Urothelium cell line (cell line): ENCODE measurements around the gene MORN1.

Experiments used
- DNase-seq: peaks from one replicate; pipeline ENCODE4 v3.0.0; 2011; ENCODE audit warnings: low spot score, mixed read lengths
- FAIRE-seq: peaks from 2 replicates; lab custom pipeline; 2011; peaks lifted over from hg19 to GRCh38; lab: Jason Lieb, UNC

The MORN1 gene

DNA sequence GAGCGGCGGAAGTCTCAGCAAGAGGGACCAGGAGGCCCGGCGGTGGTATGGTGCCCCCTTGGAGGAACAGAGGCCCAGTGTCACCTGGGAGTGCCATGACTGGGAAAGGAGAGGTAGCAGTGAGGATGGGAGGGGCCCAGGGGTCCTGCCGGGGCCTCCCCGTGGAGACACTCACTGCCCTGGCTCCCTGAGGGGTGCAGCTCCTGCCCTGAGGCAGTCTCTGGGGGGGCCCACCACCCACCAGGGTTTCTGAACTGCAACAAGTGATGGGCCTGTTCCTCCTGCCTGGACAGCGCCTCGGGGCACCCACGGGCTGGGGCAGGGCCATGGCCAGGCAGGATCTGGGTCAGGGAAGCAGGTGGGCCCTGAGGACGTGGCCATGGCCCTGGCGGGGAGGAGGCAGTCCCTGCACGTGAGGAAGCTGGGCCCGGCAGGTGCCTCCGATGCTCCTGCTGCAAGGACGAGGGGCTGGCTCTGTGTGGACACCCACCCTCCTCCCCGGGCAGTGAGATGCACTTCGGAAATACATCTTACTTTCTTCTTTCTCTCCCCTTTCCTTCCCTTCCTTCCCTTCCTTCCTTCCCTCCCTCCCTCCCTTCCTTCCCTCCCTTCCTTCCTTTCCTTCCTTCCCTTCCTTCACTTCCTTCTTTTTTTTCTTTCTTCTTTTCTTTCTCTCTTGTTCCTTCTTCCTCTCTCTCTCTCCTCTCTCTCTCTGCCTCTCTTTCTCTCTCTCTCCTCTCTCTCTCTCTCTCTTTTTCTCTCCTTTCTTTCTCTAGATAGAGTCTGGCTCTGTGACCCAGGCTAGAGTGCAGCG, 66.6 kb downstream of the MORN1 start:
- no peak for DNase-seq
- FAIRE-seq = no peak

DNA sequence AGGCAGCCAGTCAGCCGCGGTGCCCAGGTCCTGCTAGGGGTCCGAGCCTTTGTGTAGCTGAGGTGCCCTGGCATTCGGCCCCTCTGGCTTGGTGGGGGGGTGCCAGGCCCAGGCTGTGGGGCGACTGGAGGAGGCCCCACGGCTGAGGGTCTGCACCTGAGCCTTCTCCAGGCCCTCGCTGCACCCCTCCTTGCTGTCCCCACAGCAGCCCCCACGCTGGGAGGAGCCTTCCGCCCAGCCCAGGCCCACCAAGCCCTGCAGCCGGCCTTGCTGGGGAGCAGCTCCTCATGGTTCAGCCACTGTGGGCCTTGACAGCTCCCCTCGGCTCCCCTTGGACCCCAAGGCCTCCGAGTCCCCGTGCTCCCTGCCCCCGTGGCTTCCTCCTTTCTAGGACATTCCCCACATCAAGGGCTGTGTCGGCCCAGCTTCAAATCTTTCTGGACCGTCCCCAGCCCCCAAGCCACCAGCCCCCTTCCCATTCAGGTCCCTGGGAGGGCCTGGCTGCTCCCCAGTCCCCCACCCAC, 67.8 kb downstream of the MORN1 start:
- no peak for DNase-seq

DNA sequence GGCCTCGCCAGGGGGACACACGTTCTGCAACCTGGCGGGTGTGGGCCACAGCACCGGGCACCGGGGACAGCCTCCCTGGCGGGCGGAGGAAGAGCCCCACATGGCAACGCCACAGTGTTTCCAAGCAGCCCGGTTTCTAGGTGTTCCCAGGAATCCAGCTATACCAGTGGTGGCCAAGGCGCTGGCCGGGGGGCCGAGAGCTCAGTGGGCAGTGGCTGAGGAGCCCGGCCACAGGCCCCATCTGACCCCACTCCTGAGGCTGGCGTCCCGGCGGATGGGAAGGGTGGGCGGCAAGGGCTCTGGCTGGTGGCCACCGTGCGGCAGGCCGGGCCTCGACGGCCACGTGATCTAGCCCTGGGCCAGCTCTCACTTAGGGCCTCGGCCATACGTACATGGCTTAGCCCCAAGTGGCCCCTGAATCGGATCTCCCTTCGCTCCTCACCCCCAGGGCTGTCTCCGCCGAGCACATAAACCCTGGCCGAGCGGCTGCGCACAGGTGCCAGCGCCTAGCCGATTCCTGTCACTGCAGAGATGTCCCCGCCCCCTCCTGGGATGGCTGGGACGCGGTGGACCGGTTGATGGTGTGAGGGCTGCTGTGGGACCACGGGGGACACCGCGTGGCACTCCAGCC, 68.7 kb downstream of the MORN1 start:
- DNase-seq (peak; percentile 20), FAIRE-seq (no peak)

More for the DNA sequence above, 67.8 kb downstream of the MORN1 start:
- no peak for FAIRE-seq

DNA sequence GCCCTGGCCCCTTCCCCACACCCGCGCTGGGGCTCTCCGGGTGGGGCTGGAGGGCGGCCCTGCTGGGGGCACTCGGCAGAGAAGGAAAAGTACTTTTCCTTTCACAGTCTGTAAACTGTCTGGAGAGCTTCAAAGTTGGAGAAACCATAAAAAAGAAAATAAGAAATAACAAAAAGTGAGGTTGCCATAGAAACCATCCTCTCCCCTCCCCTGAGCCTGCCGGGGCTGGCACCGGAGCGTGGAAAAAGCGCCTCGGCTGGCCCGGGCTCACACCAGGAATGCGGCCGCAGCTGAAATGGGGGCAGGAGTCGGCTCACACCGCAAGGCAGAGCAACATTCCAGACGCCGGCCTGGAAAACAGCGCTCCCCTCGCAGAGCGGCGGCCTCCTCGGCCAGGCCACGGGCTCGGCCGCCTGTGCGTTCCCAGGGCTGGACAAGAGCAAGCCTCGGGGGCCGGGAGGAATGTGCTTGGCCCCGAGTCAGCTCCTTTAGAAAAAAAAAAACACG, 69.2 kb downstream of the MORN1 start:
- FAIRE-seq = no peak
- DNase-seq = peak; percentile 80

DNA sequence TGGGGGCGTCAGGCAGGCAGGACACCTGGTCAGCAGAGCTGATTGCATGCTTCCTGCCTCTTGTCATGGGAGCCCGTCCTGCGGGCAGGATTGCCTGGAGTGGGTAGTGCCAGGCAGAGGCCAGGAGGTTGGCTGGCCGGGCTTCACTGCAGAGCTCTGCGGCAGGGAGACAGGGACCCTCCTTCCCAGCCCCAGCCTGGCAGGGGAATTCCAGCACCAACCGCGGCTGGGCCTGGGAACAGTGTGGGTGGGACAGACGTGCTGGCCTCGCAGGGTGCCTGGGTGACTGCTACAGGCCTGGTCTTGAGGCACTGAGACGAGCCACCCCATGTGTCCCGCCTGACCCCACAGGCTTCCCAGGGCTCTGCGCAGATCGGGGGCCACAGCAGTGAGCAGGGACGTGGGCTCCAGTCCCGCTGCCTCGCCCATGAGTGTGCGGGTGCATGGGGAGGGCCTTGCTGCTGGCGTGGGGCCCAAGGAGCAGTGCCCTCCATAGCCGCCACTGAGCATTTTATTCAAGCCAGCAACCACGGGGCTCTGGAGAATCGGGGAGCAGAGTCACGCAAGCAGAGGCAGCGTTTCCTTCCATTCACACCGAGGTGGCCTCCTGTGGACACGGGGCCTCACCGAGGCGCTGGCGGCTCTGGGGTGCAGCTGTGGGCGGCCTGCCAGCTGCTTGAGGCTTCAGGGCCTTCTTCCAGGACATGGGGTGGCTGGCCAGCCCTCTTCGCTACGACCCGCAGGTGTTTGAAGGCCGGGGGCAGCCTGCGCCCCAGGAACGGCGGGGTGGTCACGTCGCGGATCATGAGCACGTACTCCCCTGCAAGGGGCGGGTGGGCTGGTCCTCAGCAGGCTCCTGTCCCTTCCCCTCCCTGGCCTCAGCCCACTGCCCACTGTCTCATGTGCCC, 70.3 kb downstream of the MORN1 start:
- no peak for DNase-seq
- no peak for FAIRE-seq

DNA sequence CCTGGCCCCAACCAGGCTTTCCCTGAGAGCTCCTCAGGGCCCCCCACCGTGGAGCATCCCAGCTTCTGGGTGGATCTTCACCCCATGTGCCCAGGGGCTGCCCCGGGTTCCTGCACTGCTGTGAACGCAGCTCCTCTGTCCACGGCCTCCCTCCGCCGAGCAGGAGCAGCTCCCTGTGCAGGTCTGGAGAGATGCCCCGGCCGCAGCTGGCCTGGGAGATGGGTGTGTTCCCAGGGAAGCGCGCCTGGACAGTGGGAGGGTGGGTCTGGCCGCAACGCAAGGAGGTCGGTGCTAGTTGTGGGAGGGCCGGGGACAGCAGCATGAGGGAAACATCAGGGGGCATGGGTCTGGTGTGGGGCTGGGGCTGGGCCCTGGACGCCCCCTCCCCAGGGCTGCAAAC, 71.3 kb downstream of the MORN1 start:
- DNase-seq (no peak), FAIRE-seq (no peak)

DNA sequence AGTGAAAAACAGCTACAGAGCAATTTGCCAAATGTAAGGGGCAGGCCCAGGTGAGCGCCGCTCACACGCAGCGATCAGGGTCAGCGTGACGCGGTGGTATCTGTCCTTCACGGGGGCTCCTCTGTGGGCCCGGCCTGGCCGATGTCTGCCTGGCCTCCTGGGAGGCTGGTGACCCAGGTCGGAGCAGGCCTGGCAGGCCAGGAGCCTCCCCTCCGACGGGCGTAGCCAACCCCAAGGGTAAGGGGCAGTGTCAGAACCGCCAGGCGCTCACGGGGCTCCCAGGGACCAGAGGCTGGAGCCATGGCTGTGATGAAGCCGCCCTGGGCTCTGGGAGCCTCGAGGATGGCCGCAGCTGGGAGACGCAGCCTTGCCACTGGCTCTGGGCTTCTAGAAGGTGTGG, 72.1 kb downstream of the MORN1 start:
- FAIRE-seq (no peak), DNase-seq (no peak)

DNA sequence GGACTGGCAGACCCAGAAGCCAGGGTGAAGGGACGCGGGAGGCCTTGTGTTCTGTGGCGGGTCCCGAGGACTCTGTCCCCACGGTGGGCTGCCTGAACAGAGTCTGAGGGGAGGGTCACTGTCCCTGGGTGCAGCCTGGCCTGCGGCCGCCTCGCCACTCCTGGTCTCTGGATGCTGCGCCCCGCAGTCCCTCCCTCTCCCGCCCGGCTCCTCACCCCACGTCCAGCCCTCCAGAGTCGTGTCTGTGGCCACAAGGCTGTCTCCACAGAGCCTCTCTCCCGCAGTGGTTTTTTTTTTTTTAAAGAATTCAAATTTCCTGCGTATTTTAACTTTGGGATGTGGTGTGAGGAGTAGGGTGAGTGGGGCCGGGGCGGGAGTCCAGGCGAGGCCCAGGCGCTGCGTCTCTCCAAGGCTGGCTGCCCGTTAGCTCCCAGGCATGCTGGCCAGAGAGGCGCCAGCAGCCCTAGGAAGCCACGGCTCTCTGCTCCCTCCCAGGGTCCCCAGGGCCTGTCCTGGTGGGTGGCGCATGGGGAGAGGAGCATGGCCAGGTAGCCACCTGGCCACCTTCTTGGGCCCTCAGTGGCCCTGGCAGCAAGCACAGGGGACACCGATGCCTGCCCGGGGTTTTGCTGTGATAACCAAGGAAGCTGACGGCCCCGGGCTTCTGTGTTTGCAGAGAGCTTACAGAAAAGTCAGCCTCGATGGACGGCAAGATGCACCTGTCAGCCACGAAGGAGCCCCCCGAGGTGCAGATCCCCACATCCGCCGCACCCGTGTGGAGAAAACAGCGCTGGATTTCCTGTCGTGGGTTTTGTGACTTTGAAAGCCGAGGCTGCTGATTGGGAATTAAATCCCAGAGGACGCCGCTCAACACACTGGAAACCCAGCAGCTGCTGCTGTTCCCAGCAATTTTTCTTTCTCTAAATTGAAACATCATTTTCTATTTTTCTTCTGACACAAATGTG, 72.8 kb downstream of the MORN1 start:
- DNase-seq = no peak
- no peak for FAIRE-seq

DNA sequence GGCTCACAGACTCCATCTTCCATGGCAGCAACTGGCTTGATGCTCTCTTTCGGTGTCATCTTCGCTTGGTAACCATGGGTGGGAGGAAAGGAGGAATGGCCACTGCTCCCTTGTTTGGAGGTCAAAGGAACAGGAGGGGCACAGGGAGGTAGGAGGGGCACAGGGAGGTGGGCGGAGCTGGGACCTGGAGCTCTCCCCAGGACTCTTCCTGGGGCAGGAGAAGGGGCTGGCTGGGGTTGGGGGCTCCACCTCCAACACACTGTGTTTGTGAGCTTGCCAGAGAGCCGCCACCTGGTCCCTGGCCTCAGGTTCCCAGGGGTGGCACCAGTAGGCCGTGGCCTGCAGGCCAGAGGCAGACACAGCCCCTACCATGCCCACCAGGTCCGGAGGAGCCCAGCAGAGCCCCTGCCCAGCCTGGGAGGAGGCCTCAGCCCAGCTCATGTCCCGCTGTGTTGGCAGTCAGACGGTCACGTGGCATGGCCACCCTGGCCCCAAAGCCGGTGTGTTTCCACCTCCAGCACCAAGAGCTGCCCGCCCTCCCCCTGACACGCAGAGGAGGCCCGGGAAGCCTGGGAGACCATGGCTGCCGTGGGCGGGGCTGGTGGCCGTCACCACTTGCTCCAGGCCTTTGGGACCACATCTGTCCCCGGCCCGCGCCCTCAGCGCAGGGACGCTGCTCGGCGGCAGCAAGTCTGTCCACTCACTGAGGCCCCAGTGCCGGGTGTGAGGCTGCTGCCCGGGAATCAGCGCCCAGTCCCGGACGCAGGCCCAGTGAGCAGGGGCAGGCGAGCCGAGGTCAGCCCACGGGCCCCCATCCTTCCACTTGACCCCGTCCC, 73.9 kb downstream of the MORN1 start:
- FAIRE-seq = no peak
- DNase-seq = no peak

DNA sequence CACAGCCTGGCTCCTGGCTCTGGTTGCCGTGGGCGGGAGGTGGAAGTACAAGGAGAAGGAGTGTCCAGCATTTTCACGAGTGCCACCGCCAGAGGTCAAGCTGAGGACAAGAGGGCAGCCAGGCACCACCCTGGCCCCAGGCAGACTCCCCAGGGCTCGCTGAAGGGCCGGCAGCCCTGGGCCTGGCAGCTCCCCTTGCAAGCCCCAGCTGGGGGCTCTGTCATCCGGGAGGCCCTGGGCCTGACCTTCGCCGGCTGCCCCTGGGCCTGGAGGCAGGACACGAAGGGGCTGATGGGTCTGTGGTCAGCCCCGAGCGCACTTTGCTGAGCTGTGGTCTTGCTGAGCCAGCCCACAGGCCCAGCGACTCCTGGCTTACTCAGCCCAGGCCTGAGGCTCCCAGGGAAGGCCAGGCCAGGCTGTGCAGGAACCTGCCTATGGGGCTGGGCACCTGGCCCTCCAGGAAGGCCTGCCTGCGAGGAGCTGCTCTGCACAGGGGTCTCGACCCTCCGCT, 74.8 kb downstream of the MORN1 start:
- FAIRE-seq (no peak), DNase-seq (no peak)

DNA sequence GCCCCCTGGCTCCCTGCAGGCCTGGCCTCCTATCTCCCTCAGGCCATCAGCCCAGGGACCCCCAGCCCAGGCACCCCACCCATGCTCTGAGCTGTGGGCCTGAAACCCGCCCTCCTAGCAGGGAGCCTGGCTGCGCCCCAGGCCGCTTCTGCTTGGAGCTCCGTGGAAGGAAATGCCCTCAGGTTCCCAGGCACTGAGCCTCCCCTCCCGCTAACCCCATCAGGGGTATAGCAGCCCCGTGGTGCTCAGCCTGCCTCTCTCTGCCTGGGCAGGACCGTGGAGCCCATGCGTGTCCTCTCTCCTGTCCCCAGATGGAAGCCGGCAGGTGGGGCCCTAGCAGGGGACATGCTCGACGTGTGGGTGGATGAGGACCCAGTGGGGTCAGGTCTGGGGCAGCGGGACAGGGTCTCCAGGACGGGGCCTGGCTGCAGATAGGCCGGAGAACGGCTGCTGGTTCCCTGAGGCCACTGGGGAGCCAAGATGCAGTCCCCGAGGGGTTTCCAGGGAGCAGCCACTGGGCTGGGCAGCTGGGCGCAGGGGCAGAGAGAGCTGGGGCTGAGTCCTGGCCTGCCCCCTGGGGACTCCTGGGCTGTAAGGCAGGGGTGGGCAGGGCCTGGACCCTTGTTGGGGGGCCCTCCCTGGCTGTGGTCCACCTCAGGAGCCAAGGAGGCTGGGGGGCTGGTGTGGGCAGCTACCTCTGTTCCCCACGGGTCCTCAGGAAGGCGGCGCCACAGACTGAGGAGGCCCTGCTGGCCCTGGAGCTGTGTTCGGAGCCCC, 75.5 kb downstream of the MORN1 start:
- FAIRE-seq (no peak), DNase-seq (no peak)

DNA sequence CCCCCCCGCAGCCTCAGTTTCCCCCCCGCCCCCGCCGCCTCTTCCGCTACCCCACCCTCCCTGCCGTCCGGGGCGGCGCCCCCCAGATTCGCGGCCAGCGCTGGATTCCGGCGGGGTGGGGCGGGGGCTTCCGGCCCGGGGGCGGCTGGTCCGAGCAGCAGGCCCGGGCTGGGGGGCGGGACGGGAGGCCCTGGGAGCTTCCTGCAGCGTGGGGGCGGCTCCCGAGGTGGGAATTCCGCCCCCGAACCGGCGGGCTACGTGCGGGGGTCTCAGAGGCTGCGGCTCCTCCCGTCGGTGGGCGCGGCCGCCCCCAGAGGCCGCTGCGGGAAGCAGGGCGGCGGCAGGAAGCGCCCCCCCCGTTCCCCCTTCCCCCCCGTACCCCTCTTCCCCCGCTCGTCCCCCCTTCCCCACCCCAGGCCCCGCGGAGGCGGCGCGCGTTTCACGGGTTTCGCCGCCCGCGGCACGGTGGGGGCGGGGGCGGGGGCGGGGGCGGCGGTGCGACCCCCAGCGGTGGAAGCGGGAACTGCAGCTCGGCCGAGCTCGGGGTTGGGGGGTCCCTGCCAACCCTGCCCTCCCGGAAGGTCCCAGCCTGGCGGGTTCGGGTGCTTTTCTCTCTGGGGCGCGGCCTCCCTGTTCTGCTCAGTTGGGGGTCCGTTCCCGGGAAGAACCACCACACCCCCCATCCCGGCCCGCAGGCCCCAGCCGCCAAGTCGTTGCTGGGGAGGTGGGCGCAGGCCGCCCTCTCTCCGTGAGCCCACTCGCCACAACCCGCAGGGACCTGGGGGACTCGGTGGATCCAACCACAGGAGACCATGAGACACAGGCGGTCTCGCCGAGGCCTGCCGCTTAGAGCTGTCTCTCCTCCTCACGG, 76.3 kb downstream of the MORN1 start:
- FAIRE-seq = peak; percentile 20
- peak; percentile 90 for DNase-seq

DNA sequence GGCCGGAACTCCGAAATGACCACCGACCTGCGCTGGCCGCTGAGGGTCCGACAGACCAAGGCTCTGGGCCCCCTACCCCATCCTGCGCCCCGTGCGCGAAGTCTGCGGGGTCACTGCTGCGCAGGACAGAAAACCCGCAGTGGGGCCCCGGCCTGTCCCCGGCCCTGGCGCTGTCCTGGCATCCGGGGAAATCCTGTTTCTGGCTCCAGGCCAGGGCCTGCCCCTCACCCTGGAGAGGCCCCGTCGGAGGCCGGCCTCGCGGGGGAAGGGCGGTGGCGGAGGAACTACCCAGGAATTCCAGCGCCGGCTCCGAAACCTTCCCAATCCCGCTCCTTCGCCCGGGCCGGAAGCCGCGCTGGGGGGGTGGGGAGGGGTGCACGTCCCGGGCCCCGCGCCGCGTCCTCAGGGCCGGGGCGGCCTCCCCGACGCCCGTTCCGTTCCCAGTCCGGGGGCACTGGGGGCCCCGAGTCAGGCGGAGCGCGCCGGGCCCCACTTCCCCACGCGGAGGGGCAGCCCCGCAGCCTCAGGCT, 77.0 kb downstream of the MORN1 start:
- peak; percentile 82 for DNase-seq

DNA sequence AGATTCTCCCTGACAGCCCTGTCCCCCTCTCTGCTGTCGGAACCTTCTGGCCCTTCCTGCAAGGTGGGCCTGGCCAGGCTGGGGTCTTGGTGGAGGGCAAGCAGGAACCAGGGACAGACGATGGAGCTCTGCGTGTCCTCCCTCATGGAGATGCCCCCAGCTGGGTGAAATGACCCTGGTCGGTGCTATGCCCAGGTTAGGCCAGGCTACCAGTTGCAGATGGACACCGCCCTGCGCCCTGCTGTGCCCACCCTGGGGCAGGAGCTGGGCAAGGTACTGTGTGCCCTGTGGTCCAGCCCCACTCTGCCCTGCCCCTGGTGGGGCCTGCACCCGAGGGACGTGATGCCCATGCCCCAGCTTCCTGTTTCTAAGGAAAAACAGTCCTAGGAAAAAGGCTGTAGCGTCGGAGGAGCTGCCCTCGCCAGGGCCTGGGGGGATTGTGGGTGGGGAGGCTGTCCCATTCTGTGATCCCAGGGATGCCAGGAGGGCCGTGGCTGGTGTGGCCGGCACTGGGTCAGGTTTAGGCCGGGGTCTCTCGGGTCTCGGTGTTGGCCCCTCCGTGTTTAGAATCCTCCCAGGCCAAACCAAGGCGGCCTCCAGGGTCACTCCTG, 77.6 kb downstream of the MORN1 start:
- DNase-seq = no peak
- FAIRE-seq = no peak

More for the DNA sequence above, 77.0 kb downstream of the MORN1 start:
- no peak for FAIRE-seq

DNA sequence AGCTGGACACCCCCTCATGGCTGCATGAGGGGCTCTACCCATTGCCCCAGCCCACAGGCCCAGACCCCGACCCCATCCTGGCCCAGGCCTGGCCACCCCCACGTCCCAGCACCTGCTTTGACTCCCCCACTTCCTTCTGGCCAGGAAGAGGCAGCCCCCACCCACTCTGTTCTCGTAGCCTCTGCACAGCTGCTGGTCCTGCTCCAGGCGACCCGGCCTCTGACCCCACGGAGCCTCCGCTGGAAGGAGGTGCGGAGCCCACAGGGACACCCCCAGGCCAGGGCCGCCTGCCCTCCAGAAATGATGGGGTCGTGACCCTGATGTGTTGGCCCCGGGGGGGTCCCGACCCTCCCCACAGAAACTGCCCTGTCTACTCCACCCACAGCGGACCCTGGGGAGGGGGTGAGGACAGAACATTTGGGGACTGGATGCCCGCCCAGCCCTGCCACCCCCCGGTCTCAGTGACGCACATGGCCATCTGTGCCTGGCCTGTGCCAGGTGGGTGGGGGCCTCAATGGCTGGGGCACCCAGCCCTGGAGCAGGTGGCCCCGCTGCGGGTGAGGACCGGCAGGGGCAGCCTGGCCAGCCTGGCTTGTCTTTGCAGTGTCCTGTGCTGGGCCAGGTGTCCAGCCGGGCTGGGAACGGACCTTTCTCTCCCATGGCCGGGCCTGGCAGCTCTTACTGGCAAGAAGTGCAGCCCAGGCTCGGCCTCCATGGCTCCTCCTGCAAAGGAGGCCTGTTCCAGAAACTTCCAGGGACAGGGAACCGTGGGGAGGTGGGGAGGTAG, 78.6 kb downstream of the MORN1 start:
- FAIRE-seq = no peak
- DNase-seq = no peak

DNA sequence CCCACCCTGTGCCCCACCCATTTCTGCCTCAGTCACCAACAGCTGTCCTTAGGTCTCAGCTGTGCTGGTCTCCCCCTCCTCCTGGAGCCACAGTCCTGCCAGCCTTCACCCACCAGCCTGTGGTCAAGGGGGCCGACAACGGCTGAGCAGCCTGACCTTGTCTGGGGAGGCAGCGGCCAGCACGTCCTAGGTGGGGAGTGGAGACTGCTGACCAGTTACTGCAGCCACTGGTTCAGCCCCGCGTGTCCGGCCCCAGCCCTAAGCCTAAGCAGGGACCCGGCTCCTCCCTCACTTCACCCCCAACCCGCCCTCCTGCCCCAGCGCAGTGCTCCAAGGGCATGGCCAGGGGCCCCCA, 79.2 kb downstream of the MORN1 start:
- no peak for FAIRE-seq

More for the DNA sequence above, 79.2 kb downstream of the MORN1 start:
- DNase-seq = no peak
